ENCODE data around the gene FEM1B. TPM values are rescaled to one million over a fixed set of nuclear protein-coding genes. Genes with fewer than 3 reads are reported as not detected.

FEM1B gene
- total and polyA plus RNA-seq, 2 experiments from 2014 or later, result 11.9 to 62.8 TPM

- DNase-seq (ENCODE audit: low spot score), result no peak
- TF ChIP-seq EZH2 (IDR thresholded peaks at IDR 0.05; ENCODE audit: borderline replicate concordance) (no peak), EZH2phosphoT487 (IDR thresholded peaks at IDR 0.05; ENCODE audit: low read depth, severe bottlenecking, unreplicated experiment) (no peak), CTCF (IDR thresholded peaks at IDR 0.05; ENCODE audit: poor library complexity) (no peak)
- no peaks in the 10 kb centered on the region for H3K36me3 ChIP-seq (replicated peaks; ENCODE audit: insufficient read depth, low read depth)
- no peak overlapping the region for H3K4me2 ChIP-seq
- H3K4me3 ChIP-seq, result no peak overlapping the region
- H3K4me1 ChIP-seq (ENCODE audit: insufficient read depth), result no peaks in the 10 kb centered on the region
- no peaks in the 10 kb centered on the region for H3K79me2 ChIP-seq
- WGBS (ENCODE audit: low lambda C conversion rate, missing lambda C conversion rate), result 89% methylated on average over 4 of the region's 4 CpGs
- H3K27me3 ChIP-seq, result peaks cover 7% of the 10 kb centered on the region
- no peak overlapping the region for H2AFZ ChIP-seq
- H3K9me2 ChIP-seq (replicated peaks; ENCODE audit: insufficient read depth), result no peaks in the 10 kb centered on the region
- no peaks in the 10 kb centered on the region for H3K9me3 ChIP-seq (ENCODE audit: low read depth)
- no peaks in the 10 kb centered on the region for H4K20me1 ChIP-seq (ENCODE audit: insufficient read depth, poor library complexity, severe bottlenecking)
- H3K27ac ChIP-seq, result no peak overlapping the region
These were observed 12.5 kb upstream of the FEM1B start for GRCh38 chr15:68265081-68265480.

DNA sequence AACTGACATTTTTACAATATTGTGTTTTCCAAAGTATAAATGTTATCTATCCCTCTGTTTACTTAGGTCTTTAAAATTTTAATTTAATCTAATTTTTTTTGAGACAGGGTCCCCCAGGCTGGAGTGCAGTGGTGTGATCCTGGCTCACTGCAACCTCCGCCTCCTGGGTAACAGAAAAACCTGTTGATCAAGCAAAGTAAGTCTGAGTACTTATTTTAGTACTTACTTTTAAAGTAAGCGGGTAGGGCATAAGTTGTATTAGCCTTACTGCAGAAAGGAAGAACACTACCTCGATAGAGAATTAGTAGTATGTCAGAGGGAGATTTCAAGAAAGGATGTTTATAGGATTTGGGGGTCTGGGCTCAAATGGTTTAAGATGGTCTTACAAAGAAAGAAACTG, 11.9 kb upstream of the FEM1B start:
- 86% methylated on average over 3 of the region's 3 CpGs for WGBS (ENCODE audit: low lambda C conversion rate, missing lambda C conversion rate)
- TF ChIP-seq CTCF (IDR thresholded peaks at IDR 0.05; ENCODE audit: poor library complexity), result no peak
- TF ChIP-seq EZH2phosphoT487 (IDR thresholded peaks at IDR 0.05; ENCODE audit: low read depth, severe bottlenecking, unreplicated experiment), result no peak
- no peak for TF ChIP-seq EZH2 (IDR thresholded peaks at IDR 0.05; ENCODE audit: borderline replicate concordance)
- H4K20me1 ChIP-seq (ENCODE audit: insufficient read depth, poor library complexity, severe bottlenecking), result no peaks in the 10 kb centered on the region
- H3K27ac ChIP-seq, result no peak overlapping the region
- H3K9me3 ChIP-seq (ENCODE audit: low read depth), result no peaks in the 10 kb centered on the region
- DNase-seq (ENCODE audit: low spot score), result no peak
- H3K9me2 ChIP-seq (replicated peaks; ENCODE audit: insufficient read depth), result no peaks in the 10 kb centered on the region
- peaks cover 7% of the 10 kb centered on the region for H3K27me3 ChIP-seq
- no peak overlapping the region for H2AFZ ChIP-seq
- no peak overlapping the region for H3K4me2 ChIP-seq
- H3K4me3 ChIP-seq, result no peak overlapping the region
- no peaks in the 10 kb centered on the region for H3K79me2 ChIP-seq
- no peaks in the 10 kb centered on the region for H3K4me1 ChIP-seq (ENCODE audit: insufficient read depth)
- no peaks in the 10 kb centered on the region for H3K36me3 ChIP-seq (replicated peaks; ENCODE audit: insufficient read depth, low read depth)

GRCh38 chr15:68268405-68268804, 9.1 kb upstream of the FEM1B start:
- Histone ChIP-seq H3K4me2 (no peak overlapping the region), H3K4me3 (no peak overlapping the region), H3K9me3 (ENCODE audit: low read depth) (no peaks in the 10 kb centered on the region), H3K4me1 (ENCODE audit: insufficient read depth) (peaks cover 10% of the 10 kb centered on the region), H3K9me2 (replicated peaks; ENCODE audit: insufficient read depth) (no peaks in the 10 kb centered on the region), H3K27ac (no peak overlapping the region), H3K27me3 (peaks cover 7% of the 10 kb centered on the region), H4K20me1 (ENCODE audit: insufficient read depth, poor library complexity, severe bottlenecking) (no peaks in the 10 kb centered on the region), H3K36me3 (replicated peaks; ENCODE audit: insufficient read depth, low read depth) (no peaks in the 10 kb centered on the region), H2AFZ (no peak overlapping the region), H3K79me2 (no peaks in the 10 kb centered on the region)
- WGBS (ENCODE audit: low lambda C conversion rate, missing lambda C conversion rate), result 59% methylated on average over 3 of the region's 3 CpGs
- DNase-seq (ENCODE audit: low spot score), result no peak
- TF ChIP-seq EZH2phosphoT487 (IDR thresholded peaks at IDR 0.05; ENCODE audit: low read depth, severe bottlenecking, unreplicated experiment), result no peak
- TF ChIP-seq CTCF (IDR thresholded peaks at IDR 0.05; ENCODE audit: poor library complexity), result no peak
- no peak for TF ChIP-seq EZH2 (IDR thresholded peaks at IDR 0.05; ENCODE audit: borderline replicate concordance)
